ENCODE measurements around the gene ONECUT1. TPM values are rescaled to one million over a fixed set of nuclear protein-coding genes. Genes with fewer than 3 reads are reported as not detected.

Gene ONECUT1
- polyA plus RNA-seq, 3 donors, result 0.14 to 0.47 (median 0.27) TPM

Other genes starting within 250 kb of the ONECUT1 start
- gene ARPP19, start 221.3 kb downstream of the ONECUT1 start, polyA plus RNA-seq (ENCODE audit: insufficient read length in 3 of 3), result 100 to 1,000 TPM; 111 to 136 (median 117) TPM
- 10 to 100 TPM; 36.2 to 59.4 (median 48.8) TPM for gene ATOSA, start 110.9 kb downstream of the ONECUT1 start, polyA plus RNA-seq (ENCODE audit: insufficient read length in 3 of 3)